Measurements from ENCODE around the gene ATXN7. TPM values are rescaled to one million over a fixed set of nuclear protein-coding genes. Genes with fewer than 3 reads are reported as not detected.

Gene ATXN7
- total and polyA plus RNA-seq, 2 donors from 2014 or later: 1.4 to 36.4 TPM

GRCh38 chr3:64037084-64037483 is 173.4 kb downstream of the ATXN7 start:
- H3K4me1 ChIP-seq (ENCODE audit: control insufficient read depth in 2 of 3, insufficient read depth in 2 of 3, low read depth in 1 of 3, low read length in 3 of 3): no peaks in the 10 kb centered on the region
- no peak for FAIRE-seq

DNA sequence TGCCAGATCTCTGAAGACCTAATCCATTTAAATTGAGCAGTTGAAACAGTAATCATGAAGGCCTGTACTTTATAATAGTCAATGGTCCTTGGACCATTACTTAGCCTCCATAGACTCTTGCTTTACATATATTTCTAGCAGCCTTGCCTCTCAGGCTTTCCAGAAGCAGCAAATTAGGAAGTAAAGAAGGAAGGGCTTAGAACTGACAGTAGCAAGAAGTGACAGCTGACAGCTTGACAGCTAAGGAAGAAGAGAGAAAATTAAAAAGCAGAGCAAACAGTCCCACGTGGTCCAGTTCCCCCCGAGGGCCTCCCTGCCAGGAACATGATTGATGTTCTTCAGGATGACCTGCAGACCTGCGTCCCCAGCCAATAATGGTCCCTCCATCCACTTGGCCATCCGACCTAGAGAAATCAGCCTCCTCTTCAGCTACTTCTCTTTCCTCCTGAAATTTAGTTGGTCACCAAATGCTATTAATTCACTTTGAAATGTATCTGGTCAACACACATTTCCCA is 174.6 kb downstream of the ATXN7 start:
- intact Hi-C loops (cut with DNase I): no loop called here
- FAIRE-seq: no peak

More at GRCh38 chr3:64037084-64037483, 173.4 kb downstream of the ATXN7 start:
- Histone ChIP-seq H3K9me3 (ENCODE audit: control insufficient read depth in 2 of 3, insufficient read depth in 1 of 3, low read length in 3 of 3) (no peaks in the 10 kb centered on the region), H3K4me3 (ENCODE audit: low read length in 3 of 3) (no peak overlapping the region), H3K9ac (ENCODE audit: low read length in 3 of 3) (no peak overlapping the region), H3K36me3 (ENCODE audit: control insufficient read depth in 2 of 3, insufficient read depth in 3 of 3, low read length in 3 of 3) (no peaks in the 10 kb centered on the region), H3K27ac (ENCODE audit: low read depth in 2 of 2, low read length in 2 of 2) (no peak overlapping the region), H3K27me3 (ENCODE audit: control insufficient read depth, insufficient read depth, low read length) (no peaks in the 10 kb centered on the region)
- DNase-seq: no peak
- no peak for TF ChIP-seq CTCF (IDR thresholded peaks at IDR 0.05; ENCODE audit: borderline replicate concordance, extremely low read depth, insufficient read depth)
- intact Hi-C loops (cut with DNase I): no loop called here

DNA sequence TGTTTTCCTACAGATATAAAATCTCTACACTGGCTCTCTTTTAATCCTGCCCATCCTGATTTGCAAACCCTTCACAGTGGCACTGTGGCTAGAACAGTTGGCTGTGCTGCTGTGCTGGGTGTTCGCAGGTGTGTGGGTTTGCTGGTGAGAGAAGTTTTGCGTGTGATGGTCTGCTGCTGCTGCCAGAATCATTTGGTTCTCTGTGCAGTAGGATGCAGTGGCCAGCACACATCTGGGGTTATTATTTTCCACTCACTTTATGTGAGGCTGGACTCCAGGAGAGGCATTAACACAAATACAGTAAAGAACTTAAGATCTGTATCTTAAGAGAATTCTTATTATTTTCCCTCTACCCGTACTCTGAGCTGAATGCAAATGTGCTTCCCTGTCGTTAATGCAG is 175.7 kb downstream of the ATXN7 start:
- Histone ChIP-seq H3K4me3 (ENCODE audit: low read length in 3 of 3) (no peak overlapping the region), H3K9ac (ENCODE audit: low read length in 3 of 3) (no peak overlapping the region), H3K36me3 (ENCODE audit: control insufficient read depth in 2 of 3, insufficient read depth in 3 of 3, low read length in 3 of 3) (no peaks in the 10 kb centered on the region), H3K27ac (ENCODE audit: low read depth in 2 of 2, low read length in 2 of 2) (no peak overlapping the region), H3K9me3 (ENCODE audit: control insufficient read depth in 2 of 3, insufficient read depth in 1 of 3, low read length in 3 of 3) (no peaks in the 10 kb centered on the region), H3K4me1 (ENCODE audit: control insufficient read depth in 2 of 3, insufficient read depth in 2 of 3, low read depth in 1 of 3, low read length in 3 of 3) (no peaks in the 10 kb centered on the region), H3K27me3 (ENCODE audit: control insufficient read depth, insufficient read depth, low read length) (no peaks in the 10 kb centered on the region)
- DNase-seq (no peak), FAIRE-seq (no peak)
- intact Hi-C loops (cut with DNase I): no loop called here
- no peak for TF ChIP-seq CTCF (IDR thresholded peaks at IDR 0.05; ENCODE audit: borderline replicate concordance, extremely low read depth, insufficient read depth)

More for the DNA sequence above, 174.6 kb downstream of the ATXN7 start:
- no peak for DNase-seq
- Histone ChIP-seq H3K4me1 (ENCODE audit: control insufficient read depth in 2 of 3, insufficient read depth in 2 of 3, low read depth in 1 of 3, low read length in 3 of 3) (no peaks in the 10 kb centered on the region), H3K27ac (ENCODE audit: low read depth in 2 of 2, low read length in 2 of 2) (no peak overlapping the region), H3K4me3 (ENCODE audit: low read length in 3 of 3) (no peak overlapping the region), H3K36me3 (ENCODE audit: control insufficient read depth in 2 of 3, insufficient read depth in 3 of 3, low read length in 3 of 3) (no peaks in the 10 kb centered on the region), H3K9ac (ENCODE audit: low read length in 3 of 3) (no peak overlapping the region), H3K27me3 (ENCODE audit: control insufficient read depth, insufficient read depth, low read length) (no peaks in the 10 kb centered on the region), H3K9me3 (ENCODE audit: control insufficient read depth in 2 of 3, insufficient read depth in 1 of 3, low read length in 3 of 3) (no peaks in the 10 kb centered on the region)
- TF ChIP-seq CTCF (IDR thresholded peaks at IDR 0.05; ENCODE audit: borderline replicate concordance, extremely low read depth, insufficient read depth): no peak

Data from kidney (tissue), 14 donors.